Caco-2 (cell line): ENCODE results near the gene ZSCAN30. TPM values are rescaled to one million over a fixed set of nuclear protein-coding genes. Genes with fewer than 3 reads are reported as not detected.

ENCODE experiments used
- BruUV-seq: library from RNA; stranded (reverse); fragments of 400-500 nt; replicated peaks from 2 replicates; lab custom pipeline; 2021; lab: Mats Ljungman, UMichigan
- CTCF ChIA-PET: fragments of 300-600 bp; sonication (Branson Sonifier 250); formaldehyde crosslinking; loops from one replicate; lab custom pipeline; 2022; ENCODE audit warnings: antibody characterized with exemption; lab: Charles Lee
- POLR2A ChIA-PET: fragments of 300-600 bp; sonication (Branson Sonifier 250); formaldehyde crosslinking; loops from one replicate; lab custom pipeline; 2022; ENCODE audit warnings: antibody characterized with exemption; lab: Charles Lee
- DNase-seq, 2 experiments: peaks; one replicate each; pipeline versions ENCODE4 v3.0.0 to v3.0.0-alpha.2; 2020 to 2022
- H3K27me3 ChIP-seq: replicated peaks from 2 replicates; pipeline ENCODE4 v1.6.0; 2011; ENCODE audit warnings: low read length; ENCODE audit not compliant: control insufficient read depth, insufficient read depth
- H3K36me3 ChIP-seq: 2 replicates; pipeline ENCODE4 v1.5.1; 2011; ENCODE audit warnings: low read length; ENCODE audit not compliant: control insufficient read depth, insufficient read depth
- H3K4me1 ChIP-seq: fragments of 250-450 bp; sonication (Bioruptor Pico); 2 replicates; pipeline ENCODE4 v1.5.1; 2020; ENCODE audit warnings: mild to moderate bottlenecking
- H3K4me3 ChIP-seq: 2 replicates; pipeline ENCODE4 v1.5.1; 2011; ENCODE audit warnings: low read depth, mild to moderate bottlenecking, control low read depth, low read length
- H3K9me3 ChIP-seq: fragments of 250-450 bp; sonication (Bioruptor Pico); 2 replicates; pipeline ENCODE4 v1.5.1; 2020; ENCODE audit warnings: mild to moderate bottlenecking, moderate library complexity
- H3K27ac Mint-ChIP-seq: one replicate; pipeline ENCODE4 v1.8.0; 2022; ENCODE audit warnings: mixed read lengths; ENCODE audit not compliant: unreplicated experiment
- H3K27me3 Mint-ChIP-seq: one replicate; pipeline ENCODE4 v1.8.0; 2022; ENCODE audit warnings: mixed read lengths; ENCODE audit not compliant: insufficient read depth, unreplicated experiment
- H3K36me3 Mint-ChIP-seq: one replicate; pipeline ENCODE4 v1.8.0; 2022; ENCODE audit warnings: mild to moderate bottlenecking, mixed read lengths; ENCODE audit not compliant: insufficient read depth, unreplicated experiment
- H3K4me1 Mint-ChIP-seq: one replicate; pipeline ENCODE4 v1.8.0; 2022; ENCODE audit warnings: low read depth, mixed read lengths; ENCODE audit not compliant: unreplicated experiment
- H3K4me3 Mint-ChIP-seq: one replicate; pipeline ENCODE4 v1.8.0; 2022; ENCODE audit warnings: mild to moderate bottlenecking, moderate library complexity, mixed read lengths; ENCODE audit not compliant: unreplicated experiment
- H3K9me3 Mint-ChIP-seq: one replicate; pipeline ENCODE4 v1.8.0; 2022; ENCODE audit warnings: mixed read lengths; ENCODE audit not compliant: unreplicated experiment
- CTCF ChIP-seq, 2 experiments: fragments of 200-600 bp in 1 of 2; IDR thresholded peaks; 1 replicate in 1 of 2; 2 replicates in 1 of 2; pipeline versions ENCODE4 v1.5.1 to v1.8.0; 2011 to 2022; ENCODE audit warnings: antibody characterized with exemption in 1 of 2, control low read depth in 1 of 2, inconsistent platforms in 1 of 2, low read depth in 1 of 2, low read length in 1 of 2, mild to moderate bottlenecking in 1 of 2, moderate library complexity in 1 of 2; ENCODE audit not compliant: insufficient read depth in 1 of 2, severe bottlenecking in 1 of 2, unreplicated experiment in 1 of 2
- intact Hi-C: fragments of 100-400 bp; cut with micrococcal nuclease; formaldehyde crosslinking; loops from one replicate; pipeline ENCODE4 v1.10.0; 2022; ENCODE audit not compliant: unreplicated experiment
- total RNA-seq: library from RNA; stranded (reverse); gene quantifications from 2 replicates; pipeline ENCODE4 v1.2.3, GENCODE V29; 2022

ZSCAN30 gene
- total RNA-seq, 1 experiment from 2014 or later, result 14.1 TPM

- Mint-ChIP-seq H3K27ac (no peak overlapping the region), H3K4me3 (no peak overlapping the region), H3K27me3 (no peaks in the 10 kb centered on the region), H3K4me1 (no peaks in the 10 kb centered on the region), H3K9me3 (no peaks in the 10 kb centered on the region), H3K36me3 (peaks cover 7% of the 10 kb centered on the region)
- no peak overlapping the region for H3K4me3 ChIP-seq
- H3K36me3 ChIP-seq, result no peaks in the 10 kb centered on the region; the same call in 1 of the 2 replicates
- no peaks in the 10 kb centered on the region for H3K9me3 ChIP-seq
- ChIA-PET CTCF (no interaction called here), POLR2A (no interaction called here)
- H3K4me1 ChIP-seq, result no peaks in the 10 kb centered on the region
- no peak for TF ChIP-seq CTCF (IDR thresholded peaks at IDR 0.05; ENCODE audit: insufficient read depth in 1 of 2, low read depth in 1 of 2, low read length in 1 of 2, severe bottlenecking in 1 of 2, unreplicated experiment in 1 of 2)
- BruUV-seq, result no TSS peak
- H3K27me3 ChIP-seq, result no peaks in the 10 kb centered on the region
- intact Hi-C loops, result no loop called here
- no peak for DNase-seq
Observed at GRCh38 chr18:35244671-35245070, 45.4 kb downstream of the ZSCAN30 start.

- CTCF ChIA-PET, result no interaction called here
- Histone ChIP-seq H3K36me3 (no peaks in the 10 kb centered on the region; the same call in 1 of the 2 replicates), H3K27me3 (no peaks in the 10 kb centered on the region), H3K4me3 (no peak overlapping the region), H3K9me3 (no peaks in the 10 kb centered on the region), H3K4me1 (no peaks in the 10 kb centered on the region)
- Mint-ChIP-seq H3K4me3 (no peak overlapping the region), H3K9me3 (no peaks in the 10 kb centered on the region), H3K27me3 (no peaks in the 10 kb centered on the region), H3K4me1 (no peaks in the 10 kb centered on the region), H3K36me3 (peaks cover 7% of the 10 kb centered on the region), H3K27ac (no peak overlapping the region)
- TF ChIP-seq CTCF (IDR thresholded peaks at IDR 0.05; ENCODE audit: insufficient read depth in 1 of 2, low read depth in 1 of 2, low read length in 1 of 2, severe bottlenecking in 1 of 2, unreplicated experiment in 1 of 2), result no peak
- DNase-seq, result no peak
- intact Hi-C loops, result no loop called here
- BruUV-seq, result no TSS peak
- POLR2A ChIA-PET, result no interaction called here
Observed at GRCh38 chr18:35242426-35242825, 47.6 kb downstream of the ZSCAN30 start.

GRCh38 chr18:35241448-35241804 lies 48.6 kb downstream of the ZSCAN30 start:
- peak overlapping the region; percentile 80 for H3K4me3 Mint-ChIP-seq
- POLR2A ChIA-PET, result interaction anchor here (1.0 to 1.5 kb wide), 2 partner anchors 27 to 48 kb away, joined by 3 to 6 read pairs; partner anchors contain the start of gene ZSCAN30
- H3K27me3 Mint-ChIP-seq, result no peaks in the 10 kb centered on the region
- H3K9me3 Mint-ChIP-seq, result no peaks in the 10 kb centered on the region
- H3K4me1 Mint-ChIP-seq, result no peaks in the 10 kb centered on the region
- DNase-seq, result no peak
- peak overlapping the region; percentile 94 for H3K27ac Mint-ChIP-seq
- TF ChIP-seq CTCF (IDR thresholded peaks at IDR 0.05; ENCODE audit: insufficient read depth in 1 of 2, low read depth in 1 of 2, low read length in 1 of 2, severe bottlenecking in 1 of 2, unreplicated experiment in 1 of 2), result no peak
- H3K27me3 ChIP-seq, result no peaks in the 10 kb centered on the region
- H3K4me1 ChIP-seq, result no peaks in the 10 kb centered on the region
- TSS peak; percentile 74 for BruUV-seq
- H3K36me3 ChIP-seq, result no peaks in the 10 kb centered on the region
- intact Hi-C loops, result loop anchor here (1.0 to 2.0 kb wide), 3 partner anchors 26 to 103 kb away; partner anchors contain the start of genes ZNF24 and ZSCAN30
- peak overlapping the region; percentile 43 for H3K4me3 ChIP-seq
- H3K9me3 ChIP-seq, result no peaks in the 10 kb centered on the region
- CTCF ChIA-PET, result interaction anchor here (1.1 kb wide), 1 partner anchor 9 kb away, joined by 3 read pairs; no protein-coding TSS in a partner anchor
- H3K36me3 Mint-ChIP-seq, result peaks cover 7% of the 10 kb centered on the region
